Left colon (tissue), 2 donors: ENCODE results near the gene TECTB. TPM values are rescaled to one million over a fixed set of nuclear protein-coding genes. Genes with fewer than 3 reads are reported as not detected.

Source experiments
- ATAC-seq: fragments of 200-7000 bp; cut with Tn5 transposase; one replicate; pipeline ENCODE4 v1.9.1; 2020; ENCODE audit warnings: mild to moderate bottlenecking, moderate library complexity
- DNase-seq, 2 donors: peaks; one replicate each; pipeline ENCODE4 v3.0.0-alpha.2; 2020
- intact Hi-C, 2 donors: fragments of 100-400 bp; cut with DNase I in 1 of 2; cut with micrococcal nuclease in 1 of 2; formaldehyde crosslinking; loops; one replicate each; pipeline versions ENCODE4 v1.11.2 to v1.14.0; 2022; cut with DNase I, micrococcal nuclease
- microRNA-seq, 2 donors: library from miRNA; unstranded; fragments of <30 nt; microRNA quantifications; one replicate each; pipeline versions ENCODE4 v1.1.0 to v1.2.0, GENCODE V29; 2020
- total RNA-seq, 2 donors: library from RNA; stranded (reverse); fragmentation: NEBNext Ultra II Directional; extraction: Animal tissue kit (Norgen Biotek cat#: 25700); gene quantifications; one replicate each; pipeline ENCODE4 v1.2.1, GENCODE V29; 2021
- donor health status: DM: no; HTN: no; CAD: no.
- donor health status: DM: yes; HTN: yes; CAD: no.

TECTB gene
- total RNA-seq, 2 donors from 2014 or later = not detected

- DNase-seq = peak in 1 of 2 donors; percentile 45
- peak; percentile 19 for ATAC-seq
Observed at GRCh38 chr10:112336556-112337201, 53.5 kb downstream of the TECTB start.

GRCh38 chr10:112338957-112339356 lies 55.8 kb downstream of the TECTB start:
- intact Hi-C loops = no loop called here
- DNase-seq (peak; percentile 20 to 63), ATAC-seq (peak; percentile 66)

More at GRCh38 chr10:112336556-112337201, 53.5 kb downstream of the TECTB start:
- intact Hi-C loops = no loop called here

GRCh38 chr10:112340601-112341000 lies 57.4 kb downstream of the TECTB start:
- DNase-seq (no peak), ATAC-seq (no peak)
- intact Hi-C loops = no loop called here

- ATAC-seq (no peak), DNase-seq (no peak)
- intact Hi-C loops = no loop called here
Observed at GRCh38 chr10:112343056-112343806, 60.0 kb downstream of the TECTB start.

DNA sequence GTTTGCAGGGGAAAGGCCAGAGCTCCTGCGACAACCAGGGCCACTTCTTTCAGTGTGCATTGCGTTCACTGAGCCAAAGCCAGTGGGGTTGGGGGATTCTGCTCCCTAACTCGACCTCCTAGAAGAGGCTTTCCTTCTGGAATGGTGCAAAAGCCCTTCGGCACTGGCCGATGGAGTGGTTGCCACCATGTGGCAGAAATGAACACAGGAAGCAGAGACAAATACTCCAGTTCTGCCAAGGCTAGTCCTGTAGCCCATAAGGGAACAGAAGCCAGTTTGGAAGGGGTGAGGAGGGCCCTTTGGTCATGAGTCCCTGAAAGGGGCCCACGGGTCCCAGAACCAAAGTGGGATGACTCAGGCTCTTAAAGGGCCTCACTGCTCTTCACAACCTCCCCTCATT lies 61.1 kb downstream of the TECTB start:
- ATAC-seq = peak; percentile 27
- no peak for DNase-seq
- intact Hi-C loops = no loop called here

DNA sequence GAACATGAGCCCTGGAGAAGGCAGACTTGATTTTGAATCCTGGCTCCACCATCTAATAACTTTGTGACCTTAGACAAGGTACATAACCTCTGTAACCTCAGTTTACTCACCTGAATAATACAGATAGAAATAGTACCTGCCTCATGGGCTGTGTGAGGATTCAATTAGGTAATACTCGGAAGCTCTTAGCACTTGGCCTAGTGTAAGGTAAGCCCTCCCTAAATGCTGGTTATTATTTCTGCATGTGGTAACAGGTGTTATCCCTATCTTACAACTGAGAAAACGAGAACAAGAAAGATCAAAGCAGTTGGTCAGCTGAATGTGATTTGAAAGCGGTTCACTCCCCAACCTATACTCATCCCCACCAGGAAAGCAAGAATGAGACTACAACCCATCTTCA lies 62.0 kb downstream of the TECTB start:
- ATAC-seq (no peak), DNase-seq (no peak)

GRCh38 chr10:112345743-112346142 lies 62.5 kb downstream of the TECTB start:
- no peak for DNase-seq

More for the DNA sequence above, 62.0 kb downstream of the TECTB start:
- intact Hi-C loops = no loop called here

GRCh38 chr10:112346774-112347173 lies 63.6 kb downstream of the TECTB start:
- intact Hi-C loops = no loop called here
- ATAC-seq (no peak), DNase-seq (no peak)

More at GRCh38 chr10:112345743-112346142, 62.5 kb downstream of the TECTB start:
- no peak for ATAC-seq
- intact Hi-C loops = no loop called here

DNA sequence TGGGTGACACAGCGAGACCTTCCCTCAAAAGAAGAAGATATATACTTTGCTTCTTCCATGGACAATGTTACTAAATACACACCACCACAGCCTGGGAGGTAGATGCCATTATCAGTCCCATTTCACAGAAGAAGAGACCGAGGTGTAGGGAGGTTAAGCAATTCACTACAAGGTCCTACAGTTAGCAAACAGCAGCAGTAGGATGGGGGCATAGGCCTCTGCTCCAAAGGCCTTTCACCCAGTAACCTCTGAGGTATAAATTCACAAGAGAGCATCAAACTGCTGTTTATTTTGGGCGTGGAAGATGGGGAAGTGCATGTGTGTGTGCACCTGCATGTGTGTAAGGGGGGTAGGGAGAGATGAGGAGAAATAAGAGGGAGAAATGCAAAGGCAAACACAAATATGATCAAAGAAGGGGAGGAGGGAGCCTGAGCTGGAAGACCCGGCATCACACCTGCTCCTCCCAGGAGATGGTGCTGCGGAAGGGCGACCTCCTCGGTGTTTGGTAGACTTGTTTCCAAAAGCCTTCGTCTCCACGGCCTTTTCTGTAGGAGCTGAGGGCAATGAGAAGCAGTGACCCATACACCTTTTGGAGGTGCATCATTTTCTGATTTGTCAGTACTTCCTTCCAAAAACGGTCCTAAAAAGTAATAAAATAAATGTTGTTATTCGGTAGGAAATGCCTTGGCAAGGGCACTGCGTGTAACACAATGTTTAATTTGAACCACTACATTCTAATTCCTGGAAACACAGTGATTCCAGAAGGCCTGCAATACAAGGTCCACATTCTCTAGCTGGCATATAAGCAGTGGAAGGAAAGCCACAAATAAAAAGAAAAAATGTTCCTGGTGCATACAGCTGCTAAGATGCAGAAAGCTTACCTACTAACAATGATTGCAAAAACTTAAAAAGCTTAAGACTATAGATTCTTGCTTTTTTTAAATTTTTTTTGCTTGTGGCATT lies 64.8 kb downstream of the TECTB start:
- ATAC-seq (peak; percentile 82), DNase-seq (no peak)
- intact Hi-C loops = no loop called here

GRCh38 chr10:112348759-112349158 lies 65.6 kb downstream of the TECTB start:
- no peak for DNase-seq
- ATAC-seq = no peak
- intact Hi-C loops = no loop called here

DNA sequence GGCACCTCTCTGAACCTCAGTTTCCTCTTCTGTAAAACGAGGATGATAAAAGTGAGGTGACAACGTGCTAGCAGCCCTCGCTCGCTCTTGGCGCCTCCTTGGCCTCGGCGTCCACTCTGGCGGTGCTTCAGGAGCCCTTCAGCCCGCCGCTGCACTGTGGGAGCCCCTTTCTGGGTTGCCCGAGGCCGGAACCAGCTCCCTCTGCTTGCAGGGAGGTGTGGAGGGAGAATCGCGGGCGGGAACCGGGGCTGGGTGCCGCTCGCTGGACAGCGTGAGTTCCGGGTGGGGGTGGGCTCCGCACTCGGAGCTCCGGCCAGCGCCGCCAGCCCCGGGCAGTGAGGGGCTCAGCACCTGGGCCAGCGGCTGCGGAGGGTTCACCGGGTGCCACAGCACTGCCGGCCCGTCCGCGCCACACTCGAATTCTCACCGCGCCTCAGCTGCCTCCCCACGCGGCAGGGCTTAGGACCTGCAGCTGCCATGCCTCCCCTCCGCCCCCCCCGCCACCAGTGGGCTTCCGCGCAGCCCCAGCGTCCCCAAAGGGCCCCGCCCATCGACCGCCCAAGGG lies 66.4 kb downstream of the TECTB start:
- DNase-seq (no peak), ATAC-seq (no peak)
- intact Hi-C loops = no loop called here

DNA sequence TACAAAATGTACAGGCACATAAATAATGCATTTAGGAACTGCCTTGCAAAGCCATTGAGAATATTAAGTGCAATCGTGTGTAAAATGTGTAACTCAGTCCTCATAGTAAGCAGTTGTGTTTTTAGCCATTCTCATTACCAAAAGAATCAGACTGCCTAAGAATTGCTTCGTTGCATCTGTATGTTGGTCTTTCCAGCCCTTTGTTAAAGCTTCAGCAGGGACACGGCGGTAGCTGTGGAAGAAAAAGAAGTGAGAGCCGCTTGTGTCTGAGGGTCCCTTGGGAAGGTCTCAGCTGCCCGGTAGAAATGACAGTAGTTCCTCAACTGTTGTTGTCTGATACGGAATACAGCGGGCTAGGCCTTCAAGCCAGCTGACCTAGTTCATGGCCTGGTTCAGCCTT lies 67.9 kb downstream of the TECTB start:
- intact Hi-C loops = no loop called here
- DNase-seq (no peak), ATAC-seq (no peak)

GRCh38 chr10:112352044-112352443 lies 68.8 kb downstream of the TECTB start:
- DNase-seq (peak in 1 of 2 donors; percentile 11), ATAC-seq (no peak)
- intact Hi-C loops = no loop called here

DNA sequence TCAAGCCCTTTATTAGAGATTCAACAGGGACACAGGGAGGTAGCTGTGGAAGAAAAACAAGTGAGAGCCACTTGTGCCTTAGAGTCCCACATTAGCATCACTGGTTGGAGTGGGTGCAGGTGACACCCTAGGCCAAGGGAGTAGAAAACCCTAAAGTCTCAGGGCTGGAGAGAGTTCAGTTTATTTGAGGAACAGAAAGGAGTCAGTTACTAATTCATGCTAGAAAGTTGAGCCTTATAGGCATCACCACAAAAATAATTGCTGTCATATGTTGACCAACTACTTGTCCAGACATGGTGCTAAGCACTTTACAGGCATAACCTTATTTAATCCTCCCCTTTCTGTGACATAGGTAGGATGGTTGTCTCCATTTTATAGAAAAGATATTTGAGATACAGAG lies 69.8 kb downstream of the TECTB start:
- intact Hi-C loops = no loop called here
- no peak for DNase-seq
- no peak for ATAC-seq

Small RNA genes lying within 50 kb of the gene (microRNA-seq; reads per million reads assigned to microRNA genes)
- gene MIR6715A (0 reads per million in 2 donors), gene MIR6715B (0 reads per million in 2 donors)

Other genes with a start within 250 kb of the TECTB start
- 10 to 100 TPM in 1 of 2 donors, 1 to 10 TPM in 1; 8.6 to 10.9 TPM for gene GPAM, start 99.6 kb upstream of the TECTB start, total RNA-seq
- 100 to 1,000 TPM; 216 to 301 TPM for gene ACSL5, start 90.7 kb downstream of the TECTB start, total RNA-seq
- gene ZDHHC6, start 163.5 kb downstream of the TECTB start, total RNA-seq = 10 to 100 TPM; 31.7 to 34.0 TPM
- 10 to 100 TPM; 44.4 to 52.8 TPM for gene VTI1A, start 163.8 kb downstream of the TECTB start, total RNA-seq